DMS153 treated with DMSO at 0.1 percent for 48 hours (cell line): ENCODE measurements around the gene LARGE2.
A peak's percentile ranks its signal among the peaks of the same experiment; 100 is the strongest.

Experiments
- DNase-seq: peaks from one replicate; lab custom pipeline; 2025; ENCODE audit not compliant: unreplicated experiment; lab: John Stamatoyannopoulos, UW

LARGE2 gene

DNA sequence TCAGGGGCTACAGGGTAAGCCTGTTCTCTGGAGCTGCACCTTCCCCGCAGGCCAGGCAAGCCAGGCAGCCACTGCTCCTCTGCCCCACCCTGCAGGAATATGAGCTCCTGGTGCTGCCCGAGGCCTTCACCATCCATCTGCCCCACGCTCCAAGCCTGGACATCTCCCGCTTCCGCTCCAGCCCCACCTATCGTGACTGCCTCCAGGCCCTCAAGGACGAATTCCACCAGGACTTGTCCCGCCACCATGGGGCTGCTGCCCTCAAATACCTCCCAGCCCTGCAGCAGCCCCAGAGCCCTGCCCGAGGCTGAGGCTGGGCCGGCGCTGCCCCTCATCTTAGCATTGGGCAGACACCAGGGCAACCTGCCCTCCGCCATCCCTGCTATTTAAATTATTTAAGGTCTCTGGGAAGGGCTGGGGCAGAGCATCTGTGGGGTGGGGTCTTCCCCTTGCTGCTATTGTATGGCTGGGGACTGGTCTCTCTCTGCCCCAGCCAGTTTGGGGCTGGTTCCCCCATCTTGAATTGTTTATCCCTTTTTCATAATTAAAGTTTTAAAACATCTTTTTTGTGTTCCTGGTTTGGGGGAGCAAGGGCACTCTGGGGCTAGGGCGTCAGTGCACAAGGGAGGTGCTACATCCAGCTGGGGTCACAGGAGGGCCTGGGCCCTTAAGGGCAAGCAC is 6.2 kb downstream of the LARGE2 start:
- DNase-seq, result no peak

DNA sequence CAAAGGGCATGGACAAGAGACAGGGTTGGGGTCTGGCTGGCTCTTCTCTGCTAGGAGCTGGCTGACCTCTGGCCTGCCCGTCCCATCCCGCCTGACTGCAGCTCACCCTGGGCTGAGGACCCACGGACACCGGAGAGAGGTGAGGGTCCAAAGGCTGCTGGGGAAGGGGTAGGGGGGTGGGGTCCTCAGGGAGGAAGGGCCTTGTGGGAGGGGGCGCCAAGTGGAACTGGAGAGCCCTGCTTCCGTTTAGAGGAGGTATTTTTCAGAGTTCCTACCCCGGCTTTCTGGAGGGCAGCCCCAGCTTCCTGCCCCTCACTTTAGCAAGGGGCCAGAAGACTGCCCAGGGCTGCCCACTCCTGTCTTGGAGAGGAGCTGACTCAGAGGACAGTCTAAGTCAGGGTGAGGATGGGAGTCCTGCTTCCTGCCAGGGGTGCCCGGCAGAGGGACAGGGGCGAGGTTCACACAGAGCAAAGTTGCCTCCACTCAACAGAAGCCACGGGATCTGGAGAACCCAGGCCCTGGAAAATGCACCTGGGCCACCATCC is 7.1 kb downstream of the LARGE2 start:
- no peak for DNase-seq

DNA sequence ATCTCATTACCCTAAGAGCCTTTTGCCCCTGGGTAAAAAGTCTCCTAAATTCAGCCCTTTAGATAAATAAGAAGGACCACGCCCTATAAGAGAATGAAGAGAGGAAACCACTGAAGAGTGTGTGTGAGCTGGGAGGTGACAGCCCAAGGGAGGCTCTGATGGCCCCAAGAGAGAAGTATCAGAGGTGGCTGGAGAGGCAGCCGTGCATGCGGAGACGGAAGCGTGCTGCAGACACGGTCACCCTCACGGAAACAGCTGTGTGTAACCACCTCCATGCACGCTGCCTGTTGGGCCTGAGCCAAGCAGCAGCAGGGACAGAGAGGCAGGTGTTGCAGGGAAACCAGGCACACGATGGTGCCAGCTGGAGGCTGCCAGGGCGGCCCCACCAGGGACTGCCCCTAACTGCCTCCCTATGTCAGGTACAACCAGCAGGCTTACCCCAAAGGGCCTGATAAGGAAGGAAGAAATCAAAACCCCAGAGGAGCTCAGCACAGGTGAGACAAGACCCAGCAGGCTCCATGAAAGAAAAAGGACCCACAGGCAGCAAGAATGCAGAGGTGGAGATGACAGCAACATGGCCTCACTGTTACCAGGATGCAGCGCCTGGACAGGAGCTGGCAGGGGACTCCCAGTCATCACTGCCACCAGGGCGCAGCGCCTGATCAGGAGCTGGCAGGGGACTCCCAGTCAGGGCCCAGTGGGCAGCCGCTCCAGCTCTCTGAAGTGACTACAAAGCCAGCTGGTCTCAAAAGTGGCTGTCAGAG is 7.8 kb downstream of the LARGE2 start:
- peak; percentile 82 for DNase-seq

DNA sequence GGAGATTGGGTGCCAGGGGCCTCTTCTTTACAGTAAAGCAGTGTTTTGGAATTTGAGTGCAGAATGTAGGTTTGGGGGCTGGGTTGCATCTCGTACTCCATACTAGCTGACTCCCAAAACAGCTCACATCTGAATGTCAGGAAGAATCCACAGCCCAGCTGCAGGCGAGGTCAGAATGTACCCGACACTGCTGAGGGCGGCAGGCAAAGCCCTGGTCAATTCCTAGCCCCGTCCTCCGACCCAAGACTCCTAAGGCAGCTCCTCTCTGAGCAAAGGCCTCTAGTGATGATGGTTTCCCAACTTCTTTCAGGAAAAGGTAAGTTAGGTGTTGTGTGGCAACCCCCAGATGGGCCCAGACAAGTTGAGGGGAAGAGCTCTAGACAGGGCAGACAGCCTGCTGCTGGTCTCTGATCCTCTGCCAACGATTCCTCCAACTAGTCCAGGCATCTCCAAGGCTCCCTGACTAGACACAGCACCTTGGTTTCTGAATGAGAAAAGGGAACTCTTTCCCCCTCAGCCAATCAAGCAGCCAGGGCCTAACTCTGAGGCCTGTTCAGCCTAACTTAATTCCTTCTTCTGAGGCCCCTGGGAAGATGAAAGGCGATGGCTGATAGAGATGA is 8.6 kb downstream of the LARGE2 start:
- no peak for DNase-seq

DNA sequence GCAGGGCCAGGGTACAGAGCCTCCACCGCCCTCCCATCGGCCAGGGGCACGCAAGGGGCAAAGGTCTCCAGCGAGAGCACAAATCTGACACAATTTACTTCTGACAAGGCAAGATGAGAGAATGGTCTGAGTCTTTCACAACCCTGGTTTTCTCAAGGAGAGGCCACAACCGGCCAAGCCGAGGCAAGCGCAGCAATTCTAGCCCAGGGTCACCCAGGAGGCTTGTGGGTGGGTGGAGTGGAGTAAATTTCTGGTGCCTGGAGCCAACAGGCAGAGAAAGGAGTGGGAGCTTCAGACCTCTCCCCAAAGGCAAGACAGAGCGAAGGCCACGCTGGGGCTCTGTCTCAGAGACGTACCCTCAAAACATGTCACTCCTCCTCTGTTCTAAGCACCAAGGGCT is 9.3 kb downstream of the LARGE2 start:
- DNase-seq, result no peak

DNA sequence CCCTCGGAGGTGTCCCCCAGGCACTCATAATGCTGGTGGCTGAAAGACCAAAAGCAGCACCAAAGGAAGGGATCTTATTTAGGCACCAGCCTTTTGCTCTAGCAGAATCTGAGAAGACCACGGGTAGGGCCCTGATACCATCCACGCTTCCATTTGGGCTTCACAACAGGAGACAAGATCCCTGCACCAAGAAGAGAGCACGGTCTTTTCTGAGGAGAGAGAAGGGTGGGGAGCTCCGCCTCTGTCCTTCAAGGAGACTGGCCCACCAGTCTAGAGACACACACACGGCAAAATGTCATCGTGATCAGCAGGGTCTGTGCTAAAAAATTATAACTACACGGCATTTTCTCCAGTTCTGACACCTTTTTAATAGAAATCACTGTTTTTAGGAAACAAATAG is 9.8 kb downstream of the LARGE2 start:
- DNase-seq, result no peak

DNA sequence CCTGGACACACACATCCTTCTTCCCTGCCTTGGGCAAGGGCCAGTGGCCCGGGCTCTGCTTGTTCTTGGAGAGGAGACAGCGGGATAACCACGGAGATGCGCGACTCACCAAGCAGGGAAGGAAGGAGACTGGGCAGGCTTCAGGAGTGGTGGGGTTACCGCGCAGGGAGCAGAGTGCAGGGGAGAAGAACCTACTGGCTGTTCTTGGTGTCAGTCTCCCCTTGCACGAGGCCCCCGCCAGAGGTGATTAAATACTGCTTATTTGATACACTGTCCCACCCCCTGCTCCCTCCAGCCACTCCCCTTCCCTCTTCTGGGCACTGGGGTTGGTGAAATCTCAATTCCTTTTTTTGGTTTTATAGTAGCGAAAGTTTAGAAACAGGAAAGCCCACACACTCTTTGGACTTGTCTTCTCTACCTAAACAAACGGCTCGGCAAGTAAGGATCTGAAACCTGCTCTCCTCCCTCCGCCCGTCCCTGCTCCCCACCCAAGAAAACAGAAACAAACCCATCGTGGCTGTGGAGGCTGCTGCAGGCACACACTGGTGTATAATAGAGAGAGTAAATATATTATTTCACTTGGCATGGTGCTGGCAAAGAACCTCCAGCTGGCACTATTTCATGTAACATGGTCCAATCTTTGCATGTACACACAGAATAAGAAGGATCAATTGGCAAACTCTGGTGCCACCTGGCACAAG is 10.8 kb downstream of the LARGE2 start:
- no peak for DNase-seq

DNA sequence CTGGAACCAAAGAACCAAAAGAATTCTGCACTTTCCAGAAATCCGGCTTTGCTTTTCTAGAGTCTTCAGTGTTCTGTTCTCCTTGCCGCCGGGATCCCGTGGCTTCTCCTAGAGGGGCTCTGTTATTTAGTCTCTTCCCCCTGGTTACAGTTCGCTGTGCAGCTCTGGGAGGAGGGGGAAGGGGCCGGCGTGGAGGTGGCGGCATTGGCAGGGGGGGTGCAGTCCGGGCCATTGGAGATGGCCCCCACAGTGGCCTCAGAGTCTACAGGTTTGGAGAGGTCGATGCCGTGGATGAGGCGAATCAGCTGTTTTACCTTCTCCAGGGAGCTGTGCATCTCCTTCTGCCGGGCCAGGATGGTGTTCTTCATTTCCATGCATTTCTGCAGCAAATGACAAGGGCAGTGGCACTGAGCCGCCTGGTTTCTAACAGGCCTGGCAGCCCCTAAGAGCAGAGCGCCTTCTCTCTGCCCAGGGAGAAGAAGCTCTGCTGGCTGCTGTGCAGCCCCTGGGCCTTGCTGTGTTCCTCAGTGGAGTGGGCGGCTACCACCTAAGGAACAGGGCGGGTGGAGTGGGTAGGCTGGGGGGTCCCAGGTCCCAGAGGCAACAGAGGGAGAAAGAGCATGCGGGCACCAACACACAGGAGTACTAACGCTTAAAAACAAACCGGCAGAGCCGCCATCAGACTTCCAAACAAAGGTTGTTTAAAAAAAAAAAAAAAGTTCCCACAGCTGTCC is 11.6 kb downstream of the LARGE2 start:
- DNase-seq, result no peak

DNA sequence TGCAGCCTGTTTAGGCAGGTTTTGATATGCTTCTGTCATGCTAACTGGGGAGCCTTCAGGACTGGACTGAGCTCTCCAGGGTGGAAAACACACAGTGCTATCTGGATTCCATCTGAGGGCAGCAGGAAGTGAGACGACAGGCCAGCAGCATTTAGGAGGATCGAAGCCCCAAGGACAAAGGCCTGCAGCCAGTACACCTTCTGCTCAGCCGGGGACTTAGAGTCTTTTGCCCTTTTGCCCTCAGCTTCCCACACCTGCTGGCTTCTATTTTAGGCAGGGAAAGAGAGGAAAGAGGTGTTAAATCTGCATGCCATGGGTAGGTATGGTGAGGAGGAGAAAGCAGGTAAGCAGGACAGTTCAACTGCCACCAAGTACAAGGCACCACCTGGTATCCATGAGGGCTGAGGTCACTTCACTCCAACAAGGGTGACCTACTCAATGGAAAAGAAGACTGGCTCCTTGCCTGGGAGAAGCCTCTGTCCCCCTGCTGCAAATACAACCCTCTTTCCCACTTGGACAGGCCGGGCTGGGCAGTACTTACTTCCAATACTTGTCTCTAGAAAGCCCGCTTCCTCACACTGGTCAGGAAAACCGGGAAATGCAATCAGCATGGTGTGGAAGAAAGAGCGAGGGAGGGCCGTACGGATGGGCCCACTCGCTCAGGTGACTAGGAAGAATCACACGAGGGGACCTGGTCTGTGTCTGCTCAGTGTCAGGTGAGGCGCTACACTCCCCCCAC is 12.3 kb downstream of the LARGE2 start:
- DNase-seq, result no peak

DNA sequence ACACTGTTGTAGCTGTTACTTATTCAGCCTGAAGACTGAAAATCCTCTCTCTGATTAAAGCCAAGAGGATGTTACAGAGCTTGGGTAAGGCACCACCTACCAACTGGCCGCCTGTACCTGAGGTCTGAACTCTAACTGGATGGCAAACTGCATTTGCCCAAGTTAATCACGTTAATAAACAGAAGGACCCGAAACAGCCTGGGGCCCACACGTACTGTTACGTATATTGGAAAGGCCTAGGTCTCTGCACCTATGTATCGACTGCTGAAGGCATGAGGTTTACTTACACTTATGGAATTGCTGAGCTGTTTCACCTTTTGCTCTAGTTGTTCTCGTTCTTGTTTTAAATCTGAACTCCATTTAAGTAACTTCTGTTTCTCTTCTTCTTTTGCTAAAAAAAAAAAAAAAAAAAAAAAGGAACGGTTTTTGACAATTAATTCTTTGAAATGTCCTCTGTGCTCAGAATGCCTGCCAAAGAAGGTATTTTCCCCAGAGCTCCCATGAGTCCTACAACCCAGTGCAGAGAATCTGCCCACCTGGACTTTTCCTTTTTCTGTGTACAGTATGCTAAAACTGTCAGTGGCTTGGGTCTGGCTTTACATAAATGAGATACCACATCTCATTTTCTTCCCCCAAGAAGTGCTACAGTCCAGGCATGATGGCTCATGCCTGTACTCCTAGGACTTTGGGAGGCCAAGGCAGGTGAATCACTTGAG is 13.1 kb downstream of the LARGE2 start:
- no peak for DNase-seq

DNA sequence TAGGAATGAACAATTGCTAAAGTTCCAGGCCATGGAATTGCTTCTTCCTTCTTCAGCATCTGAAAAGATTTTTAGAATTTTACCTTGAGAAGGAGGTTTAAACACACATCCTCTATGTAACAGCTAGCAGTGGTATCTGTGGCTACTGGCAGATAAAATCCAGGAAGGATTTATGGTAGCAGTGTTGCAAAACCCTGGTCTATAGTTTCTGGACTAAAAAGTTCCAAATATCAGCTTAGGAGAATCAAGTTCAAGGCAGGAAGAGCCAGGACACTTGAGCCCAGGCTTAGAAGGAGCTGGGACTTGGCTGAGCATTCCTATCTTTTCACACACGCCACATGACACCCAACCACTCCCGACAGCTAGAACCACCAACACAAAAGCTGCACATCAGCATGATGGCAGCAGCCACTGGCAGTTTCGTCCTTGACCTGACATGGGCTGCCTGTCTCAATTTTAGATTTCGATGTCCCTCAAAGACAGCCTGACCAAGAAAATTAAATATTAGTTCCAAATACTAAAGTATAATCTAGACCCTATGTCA is 14.1 kb downstream of the LARGE2 start:
- DNase-seq, result no peak

DNA sequence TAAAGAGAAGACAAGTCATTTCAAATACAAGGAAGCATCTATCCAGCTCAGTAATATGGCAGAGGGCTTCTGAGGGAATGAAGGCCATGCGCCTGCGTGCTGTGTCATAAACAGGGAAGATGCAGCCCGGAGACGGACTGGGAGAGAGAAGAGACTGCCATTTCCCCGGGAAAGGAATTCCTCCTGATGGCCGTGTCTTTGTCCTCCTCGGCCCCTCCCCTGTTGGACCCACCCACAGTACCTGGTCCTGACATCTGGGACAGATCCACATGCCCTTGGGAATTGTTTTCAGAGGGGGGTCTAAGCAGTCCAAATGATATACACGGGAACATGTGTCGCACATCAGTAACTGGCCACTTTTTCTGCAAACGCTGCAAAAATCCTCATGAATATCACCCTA is 15.5 kb downstream of the LARGE2 start:
- DNase-seq, result no peak

DNA sequence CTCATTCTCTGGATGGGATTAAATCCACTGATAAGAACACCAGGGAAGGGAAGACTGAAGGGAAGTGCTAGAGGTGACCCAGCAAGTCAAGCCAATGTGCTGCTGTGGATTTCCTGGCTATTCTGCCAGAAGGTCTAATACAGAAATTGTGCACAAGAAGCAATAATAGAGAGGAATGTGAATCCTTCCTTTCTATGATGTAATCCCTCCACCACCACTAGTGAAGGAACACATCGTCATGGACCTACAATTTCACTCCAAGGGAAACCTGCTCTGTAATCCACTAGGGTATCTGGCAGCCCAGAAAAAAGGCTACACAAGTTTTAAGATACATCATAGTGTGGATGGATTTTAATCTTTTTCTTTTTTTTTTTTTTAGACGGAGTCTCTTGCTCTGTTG is 17.4 kb downstream of the LARGE2 start:
- DNase-seq, result no peak

DNA sequence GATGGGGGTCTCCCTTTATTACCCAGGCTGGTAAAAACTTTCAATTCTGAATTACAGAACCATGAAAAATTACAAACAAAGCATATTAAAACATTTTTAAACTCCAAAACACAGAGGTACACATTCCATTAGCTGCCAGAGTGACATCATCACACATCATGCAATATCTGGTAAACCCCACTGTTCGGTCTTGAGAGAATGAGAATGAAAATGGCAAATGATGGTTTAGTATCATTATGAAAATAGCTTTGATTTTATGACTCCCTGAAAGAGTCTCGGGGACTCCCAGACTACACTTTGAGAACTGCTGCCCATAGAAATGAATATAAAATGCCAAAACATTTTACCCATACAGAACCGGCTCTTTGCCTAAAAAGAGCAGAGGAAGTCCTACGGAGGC is 18.8 kb downstream of the LARGE2 start:
- no peak for DNase-seq

DNA sequence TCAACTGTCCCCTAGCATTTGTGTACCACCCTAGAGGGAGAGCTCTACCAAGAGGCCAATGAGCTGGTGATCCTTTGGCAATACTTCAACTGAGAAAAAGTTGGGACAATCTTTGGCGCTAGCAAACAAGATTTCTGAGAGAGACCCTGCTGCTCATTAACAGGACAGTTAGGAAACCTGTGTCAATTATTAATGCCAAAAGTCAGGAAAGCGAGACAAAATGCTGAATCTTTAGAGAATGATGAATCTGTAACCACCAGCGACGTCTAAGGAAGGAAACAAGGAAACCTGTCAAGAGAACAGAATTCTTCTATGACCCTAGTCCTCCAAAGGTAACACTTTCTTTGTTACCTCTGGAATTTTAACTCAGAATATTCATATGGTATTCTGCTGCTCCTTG is 19.9 kb downstream of the LARGE2 start:
- no peak for DNase-seq

DNA sequence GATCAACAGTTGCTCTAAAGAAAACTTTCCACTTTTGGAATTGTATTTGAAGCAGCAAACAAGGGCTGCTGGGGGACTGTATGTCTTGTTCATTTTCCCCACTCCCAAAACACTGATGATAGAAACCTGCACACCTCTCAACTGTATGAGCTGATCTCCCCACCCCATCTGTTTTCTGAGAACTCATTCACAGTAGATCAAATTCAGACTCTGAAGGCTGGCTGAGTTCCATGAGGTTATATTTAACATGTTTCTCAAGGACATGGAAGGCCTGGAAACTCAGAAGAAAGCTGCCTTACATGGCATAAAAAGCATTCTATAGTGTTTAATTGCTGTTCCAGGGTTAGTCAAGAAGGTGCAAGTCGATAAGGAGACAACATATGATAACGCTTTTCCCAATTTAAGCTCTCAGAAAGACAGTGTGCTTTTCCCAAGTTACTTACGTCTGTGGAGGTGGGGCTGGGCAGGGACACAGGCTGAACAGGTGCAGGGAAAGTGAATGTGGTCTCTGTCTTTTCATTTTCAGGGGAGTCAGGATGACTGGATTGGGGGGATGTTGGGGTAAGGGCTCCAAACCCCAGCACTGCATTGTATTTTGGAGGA is 23.0 kb downstream of the LARGE2 start:
- DNase-seq, result no peak

DNA sequence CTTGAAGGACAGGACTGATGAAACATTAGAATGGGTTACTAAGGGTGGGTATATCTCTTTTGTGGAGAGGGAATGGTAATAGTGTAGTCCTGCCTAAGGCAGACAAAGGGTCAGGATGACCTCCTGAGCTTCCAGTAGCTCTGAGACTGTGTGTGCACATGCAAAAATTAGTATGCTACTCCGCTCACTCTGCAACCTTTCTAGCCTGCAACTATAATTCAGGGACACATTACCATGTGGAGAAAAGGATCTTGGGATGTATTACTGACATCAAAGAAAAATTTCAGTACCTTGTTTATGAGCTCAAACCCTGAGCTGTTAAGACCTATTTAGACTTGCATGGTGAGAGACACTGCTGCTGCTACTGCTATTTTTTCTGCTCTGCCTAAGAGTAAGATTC is 25.4 kb downstream of the LARGE2 start:
- no peak for DNase-seq

DNA sequence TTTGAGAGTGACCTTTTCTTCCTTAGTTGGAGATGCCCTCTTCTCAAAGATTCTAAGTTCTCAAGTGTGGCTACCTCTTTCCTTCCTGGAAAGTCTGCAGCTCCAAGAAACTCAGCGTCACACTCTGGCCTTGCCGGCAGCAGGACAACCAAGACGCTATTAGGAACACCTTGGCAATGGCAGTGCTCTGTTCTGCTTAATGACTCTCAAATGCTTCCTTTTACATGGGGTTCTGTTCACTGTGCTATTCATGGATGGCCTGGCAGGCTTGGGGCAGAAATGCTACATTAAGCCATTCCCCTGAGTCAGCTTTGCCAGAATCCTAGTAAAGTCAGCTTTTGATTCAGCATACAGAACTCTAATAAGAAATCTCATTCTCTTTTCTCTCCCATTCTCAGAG is 25.9 kb downstream of the LARGE2 start:
- DNase-seq, result no peak

DNA sequence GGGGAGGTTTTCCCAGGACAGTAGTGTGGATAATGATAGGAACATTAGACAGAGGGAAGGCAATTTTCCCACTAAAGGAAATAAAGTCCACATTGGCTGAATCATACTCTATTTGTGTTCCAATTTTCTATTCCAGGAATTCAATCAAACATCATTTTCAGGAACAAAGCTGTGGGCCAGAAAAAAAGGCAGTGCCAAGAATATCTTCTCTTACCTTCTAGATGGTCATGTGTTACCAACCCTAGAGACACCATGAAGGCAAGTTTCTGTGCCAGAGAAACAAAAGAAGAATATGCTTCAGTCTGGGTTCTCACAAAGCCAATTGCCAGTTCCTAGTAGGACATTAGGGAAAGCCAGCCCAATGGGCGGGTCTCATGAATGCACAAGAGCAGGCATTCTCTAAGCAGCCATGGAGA is 27.5 kb downstream of the LARGE2 start:
- no peak for DNase-seq
